LNCaP clone FGC (cell line): Measurements from ENCODE around the gene MTG2.

Experiments used
- DNase-seq: peaks from one replicate; pipeline ENCODE4 v3.0.0-alpha.2; 2011; ENCODE audit warnings: low read depth
- H3K4me3 ChIP-seq: 2 replicates; pipeline ENCODE4 v1.5.1; 2011; ENCODE audit warnings: mild to moderate bottlenecking, low read depth, low read length, control low read depth
- CTCF ChIP-seq: IDR thresholded peaks from 2 replicates; pipeline ENCODE4 v1.5.1; 2012; ENCODE audit warnings: mild to moderate bottlenecking; ENCODE audit not compliant: control insufficient read depth, insufficient read depth; ENCODE audit errors: extremely low read depth

MTG2 gene

GRCh38 chr20:62181808-62182207 lies 1.0 kb upstream of the MTG2 start:
- DNase-seq = no peak
- no peak for TF ChIP-seq CTCF
- peak overlapping the region; percentile 90 for H3K4me3 ChIP-seq

- no peak for TF ChIP-seq CTCF
- no peak for DNase-seq
- H3K4me3 ChIP-seq = peak overlapping the region; percentile 90
Measured at GRCh38 chr20:62183426-62184142, 756 bp downstream of the MTG2 start.

DNA sequence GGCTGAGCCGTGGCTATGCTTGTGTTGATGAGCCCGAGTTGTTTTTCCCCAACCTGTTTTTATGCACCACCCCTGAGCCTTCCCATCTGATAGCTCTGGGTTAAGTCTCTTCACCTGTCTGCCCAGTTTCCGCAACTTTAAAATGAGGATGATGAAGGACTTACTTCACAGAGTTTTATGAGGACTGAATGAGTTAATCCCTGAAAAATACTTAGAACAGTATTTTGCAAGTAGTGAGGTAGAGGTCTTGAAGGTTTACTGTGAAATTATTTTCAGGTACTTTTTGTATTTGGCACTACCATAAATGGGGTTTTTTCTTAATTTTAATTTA lies 3.2 kb downstream of the MTG2 start:
- TF ChIP-seq CTCF = no peak
- no peak for DNase-seq
- H3K4me3 ChIP-seq = no peak overlapping the region

- TF ChIP-seq CTCF = no peak
- H3K4me3 ChIP-seq = no peak overlapping the region
- no peak for DNase-seq
Measured at GRCh38 chr20:62186887-62187866, 4.3 kb downstream of the MTG2 start.

DNA sequence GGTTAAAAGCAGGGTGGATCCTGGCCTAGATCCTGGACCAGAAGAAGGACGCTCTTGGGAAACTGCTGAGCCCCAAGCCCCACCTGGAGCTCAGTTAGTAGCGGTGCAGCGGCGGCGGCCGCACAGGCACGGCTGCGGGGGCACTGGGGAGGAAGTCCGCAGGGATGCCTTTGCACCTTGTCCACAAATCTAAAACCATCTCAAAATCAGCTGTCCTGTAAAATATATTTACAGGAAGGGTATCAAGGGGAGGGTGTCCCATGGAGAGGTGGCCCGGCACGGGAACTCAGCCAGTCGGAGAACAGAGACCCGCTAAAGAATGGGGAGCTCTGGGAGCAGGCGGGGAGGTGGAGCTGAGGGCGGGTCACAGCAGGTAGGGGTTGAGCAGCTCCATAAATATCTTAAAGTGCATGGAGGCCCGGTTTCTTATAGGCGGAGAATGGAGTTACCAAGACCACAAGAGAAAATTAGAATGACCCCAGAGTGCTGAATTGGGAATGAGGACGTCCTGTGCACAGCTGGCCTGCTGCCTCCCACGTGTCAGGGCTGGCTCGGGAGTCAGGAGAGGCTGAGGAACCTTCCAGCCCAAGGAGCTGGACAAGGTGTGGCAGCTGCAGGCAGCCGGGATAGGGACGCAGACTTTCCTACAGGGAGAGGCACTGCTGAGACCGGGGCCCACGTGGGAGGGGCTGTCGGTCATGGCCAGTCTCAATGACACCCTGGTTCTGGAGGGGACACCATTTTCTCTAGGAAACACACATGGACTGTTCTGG lies 8.0 kb downstream of the MTG2 start:
- no peak for DNase-seq
- H3K4me3 ChIP-seq = no peak overlapping the region
- no peak for TF ChIP-seq CTCF

- no peak for DNase-seq
- H3K4me3 ChIP-seq = no peak overlapping the region
- TF ChIP-seq CTCF = no peak
Measured at GRCh38 chr20:62191781-62192559, 9.1 kb downstream of the MTG2 start.
